ENCODE data around the gene GNG13. TPM values are rescaled to one million over a fixed set of nuclear protein-coding genes. Genes with fewer than 3 reads are reported as not detected.

Gene GNG13
- total and polyA plus RNA-seq, 2 experiments from 2014 or later, result 0.29 TPM; not detected in 1

DNA sequence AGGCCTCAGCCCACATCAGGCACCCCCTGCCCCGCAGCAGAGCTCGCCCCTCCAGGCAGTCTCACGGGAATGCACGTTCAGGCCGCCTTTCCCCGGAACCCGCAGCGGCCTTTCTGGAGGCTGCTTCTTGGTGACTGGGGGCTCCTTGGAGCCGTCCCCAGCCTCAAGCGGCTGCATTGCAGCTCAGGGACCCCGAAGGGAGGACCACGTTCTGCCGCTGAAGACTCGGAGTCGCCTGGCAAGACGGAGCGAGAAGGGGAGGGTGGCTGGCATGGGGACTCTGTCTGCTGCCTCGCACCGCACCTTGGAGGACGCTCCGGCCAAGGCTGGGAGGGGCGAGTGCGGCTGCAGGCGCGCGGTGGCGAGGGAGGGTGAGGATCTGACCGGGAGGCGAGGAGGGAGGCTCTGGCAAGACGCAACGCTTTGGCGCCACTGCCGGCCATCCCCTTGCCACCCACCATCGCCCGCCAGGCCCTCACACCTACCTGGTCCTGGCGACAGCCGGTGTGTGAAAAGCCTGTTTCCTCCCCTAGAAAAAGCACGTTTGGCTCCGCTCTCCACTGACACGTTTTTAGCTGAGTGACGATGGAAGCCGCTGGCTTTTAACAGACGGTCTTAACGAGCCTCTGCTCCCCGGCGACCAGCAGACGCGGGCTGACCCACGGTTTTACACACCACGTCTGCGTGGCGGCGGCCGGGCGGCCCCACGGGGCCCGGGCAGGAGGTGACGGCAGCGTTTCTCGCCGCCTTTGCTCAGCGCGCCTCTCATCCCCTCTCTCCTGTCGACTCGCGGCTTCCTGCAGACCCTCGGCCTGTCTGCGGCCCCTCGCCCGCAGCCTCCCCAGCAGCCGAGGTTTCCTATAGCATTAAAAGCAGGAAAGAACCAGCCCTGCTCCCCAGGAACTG, 16.7 kb upstream of the GNG13 start:
- no peaks in the 10 kb centered on the region for H4K20me1 ChIP-seq (replicated peaks; ENCODE audit: insufficient read depth)
- H2AFZ ChIP-seq, result no peak overlapping the region
- H3K79me2 ChIP-seq (replicated peaks; ENCODE audit: insufficient read depth), result no peaks in the 10 kb centered on the region
- no peak overlapping the region for H3K4me3 ChIP-seq
- Mint-ChIP-seq H3K36me3 (ENCODE audit: low read depth) (no peaks in the 10 kb centered on the region), H3K27me3 (ENCODE audit: insufficient read depth, low read depth, poor library complexity) (peaks cover 6% of the 10 kb centered on the region), H3K27ac (no peak overlapping the region), H3K4me3 (no peak overlapping the region), H3K4me1 (peaks cover 2% of the 10 kb centered on the region), H3K9me3 (no peaks in the 10 kb centered on the region)
- no peaks in the 10 kb centered on the region; the same call in 1 of the 2 replicates for H3K27me3 ChIP-seq (ENCODE audit: insufficient read depth)
- H3K4me2 ChIP-seq, result no peak overlapping the region
- no peaks in the 10 kb centered on the region for H3K4me1 ChIP-seq (ENCODE audit: insufficient read depth)
- no peaks in the 10 kb centered on the region for H3K9me2 ChIP-seq (ENCODE audit: insufficient read depth)
- TF ChIP-seq, protein P1, sequence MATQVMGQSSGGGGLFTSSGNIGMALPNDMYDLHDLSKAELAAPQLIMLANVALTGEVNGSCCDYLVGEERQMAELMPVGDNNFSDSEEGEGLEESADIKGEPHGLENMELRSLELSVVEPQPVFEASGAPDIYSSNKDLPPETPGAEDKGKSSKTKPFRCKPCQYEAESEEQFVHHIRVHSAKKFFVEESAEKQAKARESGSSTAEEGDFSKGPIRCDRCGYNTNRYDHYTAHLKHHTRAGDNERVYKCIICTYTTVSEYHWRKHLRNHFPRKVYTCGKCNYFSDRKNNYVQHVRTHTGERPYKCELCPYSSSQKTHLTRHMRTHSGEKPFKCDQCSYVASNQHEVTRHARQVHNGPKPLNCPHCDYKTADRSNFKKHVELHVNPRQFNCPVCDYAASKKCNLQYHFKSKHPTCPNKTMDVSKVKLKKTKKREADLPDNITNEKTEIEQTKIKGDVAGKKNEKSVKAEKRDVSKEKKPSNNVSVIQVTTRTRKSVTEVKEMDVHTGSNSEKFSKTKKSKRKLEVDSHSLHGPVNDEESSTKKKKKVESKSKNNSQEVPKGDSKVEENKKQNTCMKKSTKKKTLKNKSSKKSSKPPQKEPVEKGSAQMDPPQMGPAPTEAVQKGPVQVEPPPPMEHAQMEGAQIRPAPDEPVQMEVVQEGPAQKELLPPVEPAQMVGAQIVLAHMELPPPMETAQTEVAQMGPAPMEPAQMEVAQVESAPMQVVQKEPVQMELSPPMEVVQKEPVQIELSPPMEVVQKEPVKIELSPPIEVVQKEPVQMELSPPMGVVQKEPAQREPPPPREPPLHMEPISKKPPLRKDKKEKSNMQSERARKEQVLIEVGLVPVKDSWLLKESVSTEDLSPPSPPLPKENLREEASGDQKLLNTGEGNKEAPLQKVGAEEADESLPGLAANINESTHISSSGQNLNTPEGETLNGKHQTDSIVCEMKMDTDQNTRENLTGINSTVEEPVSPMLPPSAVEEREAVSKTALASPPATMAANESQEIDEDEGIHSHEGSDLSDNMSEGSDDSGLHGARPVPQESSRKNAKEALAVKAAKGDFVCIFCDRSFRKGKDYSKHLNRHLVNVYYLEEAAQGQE (IDR thresholded peaks at IDR 0.05; ENCODE audit: unreplicated experiment), result no peak
- peaks cover 4% of the 10 kb centered on the region; the same call in 1 of the 2 replicates for H3F3A ChIP-seq (replicated peaks; ENCODE audit: low read depth)
- H3K27ac ChIP-seq (ENCODE audit: low read depth), result no peak overlapping the region
- ATAC-seq, result no peak
- no peak for DNase-seq (ENCODE audit: low spot score)
- no peaks in the 10 kb centered on the region for H3K36me3 ChIP-seq (ENCODE audit: insufficient read depth)

DNA sequence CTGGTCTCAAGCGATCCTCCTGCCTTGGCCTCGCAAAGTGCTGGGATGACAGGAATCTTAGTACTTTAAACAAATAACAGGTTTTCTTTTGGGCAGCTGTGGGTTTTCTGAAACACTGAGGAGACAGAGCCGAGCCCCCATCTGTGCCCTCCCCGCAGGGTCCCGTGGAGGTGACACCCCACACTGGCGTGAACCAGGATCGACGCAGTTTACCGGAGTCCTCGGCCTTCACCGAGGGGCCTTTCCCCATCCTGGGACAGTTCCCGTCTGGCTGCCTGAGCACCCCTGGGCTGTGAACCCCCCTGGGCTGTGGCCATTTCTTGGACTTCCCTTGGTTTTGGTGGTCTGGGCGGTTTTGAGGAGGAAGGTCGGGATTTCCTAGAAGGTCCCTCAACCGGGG, 15.3 kb upstream of the GNG13 start:
- H3K27ac Mint-ChIP-seq, result no peak overlapping the region
- peaks cover 2% of the 10 kb centered on the region for H3K4me1 Mint-ChIP-seq
- H3K79me2 ChIP-seq (replicated peaks; ENCODE audit: insufficient read depth), result no peaks in the 10 kb centered on the region
- H3K27ac ChIP-seq (ENCODE audit: low read depth), result no peak overlapping the region
- no peak overlapping the region for H3K4me3 Mint-ChIP-seq
- H3K27me3 ChIP-seq (ENCODE audit: insufficient read depth), result no peaks in the 10 kb centered on the region; the same call in 1 of the 2 replicates
- H3K9me3 Mint-ChIP-seq, result no peaks in the 10 kb centered on the region
- no peaks in the 10 kb centered on the region for H3K9me2 ChIP-seq (ENCODE audit: insufficient read depth)
- H3K27me3 Mint-ChIP-seq (ENCODE audit: insufficient read depth, low read depth, poor library complexity), result peaks cover 11% of the 10 kb centered on the region
- ATAC-seq (no peak), DNase-seq (ENCODE audit: low spot score) (no peak)
- H3K4me2 ChIP-seq, result no peak overlapping the region
- H3K4me1 ChIP-seq (ENCODE audit: insufficient read depth), result no peaks in the 10 kb centered on the region
- H3F3A ChIP-seq (replicated peaks; ENCODE audit: low read depth), result peaks cover 8% of the 10 kb centered on the region; the same call in 1 of the 2 replicates
- H4K20me1 ChIP-seq (replicated peaks; ENCODE audit: insufficient read depth), result 0 out of 2 replicates have a peak, but pooled peaks cover 2% of the 10 kb centered on the region
- no peak overlapping the region for H2AFZ ChIP-seq
- H3K36me3 ChIP-seq (ENCODE audit: insufficient read depth), result no peaks in the 10 kb centered on the region
- no peaks in the 10 kb centered on the region for H3K36me3 Mint-ChIP-seq (ENCODE audit: low read depth)
- no peak overlapping the region for H3K4me3 ChIP-seq
- TF ChIP-seq ZNF114 (CRISPR knock-in tag; IDR thresholded peaks at IDR 0.05) (no peak), JUNB (IDR thresholded peaks at IDR 0.05; ENCODE audit: unreplicated experiment) (no peak), POLR2AphosphoS5 (IDR thresholded peaks at IDR 0.05; ENCODE audit: low read depth) (no peak)
- TF ChIP-seq, protein P2, sequence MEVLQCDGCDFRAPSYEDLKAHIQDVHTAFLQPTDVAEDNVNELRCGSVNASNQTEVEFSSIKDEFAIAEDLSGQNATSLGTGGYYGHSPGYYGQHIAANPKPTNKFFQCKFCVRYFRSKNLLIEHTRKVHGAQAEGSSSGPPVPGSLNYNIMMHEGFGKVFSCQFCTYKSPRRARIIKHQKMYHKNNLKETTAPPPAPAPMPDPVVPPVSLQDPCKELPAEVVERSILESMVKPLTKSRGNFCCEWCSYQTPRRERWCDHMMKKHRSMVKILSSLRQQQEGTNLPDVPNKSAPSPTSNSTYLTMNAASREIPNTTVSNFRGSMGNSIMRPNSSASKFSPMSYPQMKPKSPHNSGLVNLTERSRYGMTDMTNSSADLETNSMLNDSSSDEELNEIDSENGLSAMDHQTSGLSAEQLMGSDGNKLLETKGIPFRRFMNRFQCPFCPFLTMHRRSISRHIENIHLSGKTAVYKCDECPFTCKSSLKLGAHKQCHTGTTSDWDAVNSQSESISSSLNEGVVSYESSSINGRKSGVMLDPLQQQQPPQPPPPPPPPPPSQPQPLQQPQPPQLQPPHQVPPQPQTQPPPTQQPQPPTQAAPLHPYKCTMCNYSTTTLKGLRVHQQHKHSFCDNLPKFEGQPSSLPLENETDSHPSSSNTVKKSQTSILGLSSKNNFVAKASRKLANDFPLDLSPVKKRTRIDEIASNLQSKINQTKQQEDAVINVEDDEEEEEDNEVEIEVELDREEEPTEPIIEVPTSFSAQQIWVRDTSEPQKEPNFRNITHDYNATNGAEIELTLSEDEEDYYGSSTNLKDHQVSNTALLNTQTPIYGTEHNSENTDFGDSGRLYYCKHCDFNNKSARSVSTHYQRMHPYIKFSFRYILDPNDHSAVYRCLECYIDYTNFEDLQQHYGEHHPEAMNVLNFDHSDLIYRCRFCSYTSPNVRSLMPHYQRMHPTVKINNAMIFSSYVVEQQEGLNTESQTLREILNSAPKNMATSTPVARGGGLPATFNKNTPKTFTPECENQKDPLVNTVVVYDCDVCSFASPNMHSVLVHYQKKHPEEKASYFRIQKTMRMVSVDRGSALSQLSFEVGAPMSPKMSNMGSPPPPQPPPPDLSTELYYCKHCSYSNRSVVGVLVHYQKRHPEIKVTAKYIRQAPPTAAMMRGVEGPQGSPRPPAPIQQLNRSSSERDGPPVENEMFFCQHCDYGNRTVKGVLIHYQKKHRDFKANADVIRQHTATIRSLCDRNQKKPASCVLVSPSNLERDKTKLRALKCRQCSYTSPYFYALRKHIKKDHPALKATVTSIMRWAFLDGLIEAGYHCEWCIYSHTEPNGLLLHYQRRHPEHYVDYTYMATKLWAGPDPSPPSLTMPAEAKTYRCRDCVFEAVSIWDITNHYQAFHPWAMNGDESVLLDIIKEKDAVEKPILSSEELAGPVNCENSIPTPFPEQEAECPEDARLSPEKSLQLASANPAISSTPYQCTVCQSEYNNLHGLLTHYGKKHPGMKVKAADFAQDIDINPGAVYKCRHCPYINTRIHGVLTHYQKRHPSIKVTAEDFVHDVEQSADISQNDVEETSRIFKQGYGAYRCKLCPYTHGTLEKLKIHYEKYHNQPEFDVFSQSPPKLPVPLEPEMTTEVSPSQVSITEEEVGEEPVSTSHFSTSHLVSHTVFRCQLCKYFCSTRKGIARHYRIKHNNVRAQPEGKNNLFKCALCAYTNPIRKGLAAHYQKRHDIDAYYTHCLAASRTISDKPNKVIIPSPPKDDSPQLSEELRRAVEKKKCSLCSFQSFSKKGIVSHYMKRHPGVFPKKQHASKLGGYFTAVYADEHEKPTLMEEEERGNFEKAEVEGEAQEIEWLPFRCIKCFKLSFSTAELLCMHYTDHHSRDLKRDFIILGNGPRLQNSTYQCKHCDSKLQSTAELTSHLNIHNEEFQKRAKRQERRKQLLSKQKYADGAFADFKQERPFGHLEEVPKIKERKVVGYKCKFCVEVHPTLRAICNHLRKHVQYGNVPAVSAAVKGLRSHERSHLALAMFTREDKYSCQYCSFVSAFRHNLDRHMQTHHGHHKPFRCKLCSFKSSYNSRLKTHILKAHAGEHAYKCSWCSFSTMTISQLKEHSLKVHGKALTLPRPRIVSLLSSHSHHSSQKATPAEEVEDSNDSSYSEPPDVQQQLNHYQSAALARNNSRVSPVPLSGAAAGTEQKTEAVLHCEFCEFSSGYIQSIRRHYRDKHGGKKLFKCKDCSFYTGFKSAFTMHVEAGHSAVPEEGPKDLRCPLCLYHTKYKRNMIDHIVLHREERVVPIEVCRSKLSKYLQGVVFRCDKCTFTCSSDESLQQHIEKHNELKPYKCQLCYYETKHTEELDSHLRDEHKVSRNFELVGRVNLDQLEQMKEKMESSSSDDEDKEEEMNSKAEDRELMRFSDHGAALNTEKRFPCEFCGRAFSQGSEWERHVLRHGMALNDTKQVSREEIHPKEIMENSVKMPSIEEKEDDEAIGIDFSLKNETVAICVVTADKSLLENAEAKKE (CRISPR knock-in tag; IDR thresholded peaks at IDR 0.05), result no peak
- TF ChIP-seq, protein P3, sequence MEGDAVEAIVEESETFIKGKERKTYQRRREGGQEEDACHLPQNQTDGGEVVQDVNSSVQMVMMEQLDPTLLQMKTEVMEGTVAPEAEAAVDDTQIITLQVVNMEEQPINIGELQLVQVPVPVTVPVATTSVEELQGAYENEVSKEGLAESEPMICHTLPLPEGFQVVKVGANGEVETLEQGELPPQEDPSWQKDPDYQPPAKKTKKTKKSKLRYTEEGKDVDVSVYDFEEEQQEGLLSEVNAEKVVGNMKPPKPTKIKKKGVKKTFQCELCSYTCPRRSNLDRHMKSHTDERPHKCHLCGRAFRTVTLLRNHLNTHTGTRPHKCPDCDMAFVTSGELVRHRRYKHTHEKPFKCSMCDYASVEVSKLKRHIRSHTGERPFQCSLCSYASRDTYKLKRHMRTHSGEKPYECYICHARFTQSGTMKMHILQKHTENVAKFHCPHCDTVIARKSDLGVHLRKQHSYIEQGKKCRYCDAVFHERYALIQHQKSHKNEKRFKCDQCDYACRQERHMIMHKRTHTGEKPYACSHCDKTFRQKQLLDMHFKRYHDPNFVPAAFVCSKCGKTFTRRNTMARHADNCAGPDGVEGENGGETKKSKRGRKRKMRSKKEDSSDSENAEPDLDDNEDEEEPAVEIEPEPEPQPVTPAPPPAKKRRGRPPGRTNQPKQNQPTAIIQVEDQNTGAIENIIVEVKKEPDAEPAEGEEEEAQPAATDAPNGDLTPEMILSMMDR (conservative IDR thresholded peaks at IDR 0.05; ENCODE audit: low read depth in 2 of 2), result no peak
